ENCODE data around the gene LSMEM2. TPM values are rescaled to one million over a fixed set of nuclear protein-coding genes. Genes with fewer than 3 reads are reported as not detected.
A peak's percentile ranks its signal among the peaks of the same experiment; 100 is the strongest.
"Not testable (repeated sequence)": the region's sequence is repeated elsewhere in the genome, so short reads cannot be mapped to it uniquely, and the experiment has no call there.

LSMEM2 gene
- total RNA-seq, 1 experiment from 2014 or later, result not detected

DNA sequence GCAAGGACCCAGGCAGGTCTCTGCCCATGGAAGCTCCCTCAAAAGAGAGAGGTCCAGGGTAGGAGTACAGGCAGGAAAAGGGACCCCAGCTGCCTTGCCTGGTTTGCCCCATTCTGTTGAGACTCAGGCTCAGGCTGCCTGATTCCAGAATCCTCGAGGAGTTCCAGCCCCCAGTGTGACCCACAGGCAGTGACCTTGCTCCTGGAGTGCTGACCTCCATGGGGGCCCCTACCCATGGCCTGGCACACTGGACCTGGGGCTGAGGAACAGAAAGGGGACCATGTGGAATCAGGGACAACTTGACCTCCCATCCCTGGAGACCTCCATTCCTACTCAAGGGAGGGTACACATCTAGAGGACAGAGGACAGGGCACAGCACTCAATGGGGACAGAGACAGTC, 13.3 kb upstream of the LSMEM2 start:
- no peaks in the 10 kb centered on the region for H3K9me3 ChIP-seq (replicated peaks)
- no peaks in the 10 kb centered on the region for H3K27me3 ChIP-seq
- no peak overlapping the region for H3K27ac ChIP-seq
- no peak overlapping the region for H3K4me3 ChIP-seq
- DNase-seq, result no peak
- peaks cover 61% of the 10 kb centered on the region for H3K4me1 ChIP-seq
- no peaks in the 10 kb centered on the region for H3K36me3 ChIP-seq

DNA sequence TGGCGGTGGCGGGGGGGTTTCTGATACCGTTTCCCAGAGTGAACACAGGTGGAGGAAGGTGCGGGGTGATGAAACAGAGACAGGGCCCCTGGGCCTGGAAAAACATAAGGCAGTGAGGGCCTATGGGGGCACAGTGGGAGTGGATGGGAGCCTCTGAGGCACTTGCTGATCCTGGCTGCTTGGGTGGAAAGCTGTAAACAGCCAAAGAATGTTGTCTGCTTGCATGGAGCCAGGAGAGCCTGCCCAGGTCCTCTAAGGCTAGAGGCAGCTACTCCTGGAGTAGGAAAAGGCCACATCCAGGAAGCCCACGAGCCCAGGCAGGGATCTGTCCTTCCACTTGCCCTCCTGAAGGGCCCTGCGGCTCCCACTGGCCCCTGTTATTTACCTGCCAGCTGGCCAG, 12.9 kb upstream of the LSMEM2 start:
- H3K9me3 ChIP-seq (replicated peaks), result no peaks in the 10 kb centered on the region
- no peak overlapping the region for H3K27ac ChIP-seq
- no peak overlapping the region for H3K4me3 ChIP-seq
- peaks cover 58% of the 10 kb centered on the region for H3K4me1 ChIP-seq
- no peak for DNase-seq
- no peaks in the 10 kb centered on the region for H3K27me3 ChIP-seq
- H3K36me3 ChIP-seq, result no peaks in the 10 kb centered on the region

DNA sequence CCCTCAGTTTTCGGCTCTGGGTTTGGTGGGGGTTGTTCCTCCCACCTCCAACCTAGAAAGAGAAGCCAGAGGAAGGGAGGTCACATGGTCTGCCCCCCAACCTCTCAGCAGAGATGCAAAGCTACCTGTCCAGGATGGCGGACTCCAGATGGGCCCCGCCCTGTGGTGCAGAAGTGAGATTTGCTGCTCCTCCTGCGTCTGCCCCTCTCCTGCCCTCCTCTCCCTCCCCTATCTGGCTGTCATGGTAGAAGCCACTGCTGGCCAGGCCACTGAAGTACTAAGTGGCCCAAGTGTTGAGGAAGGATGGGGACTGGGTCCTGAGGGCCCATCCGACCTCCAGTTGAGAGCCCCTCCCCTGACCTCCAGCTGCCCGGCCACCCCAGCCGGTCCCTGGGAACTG, 12.1 kb upstream of the LSMEM2 start:
- Histone ChIP-seq H3K27ac (no peak overlapping the region), H3K36me3 (no peaks in the 10 kb centered on the region), H3K4me1 (peaks cover 50% of the 10 kb centered on the region), H3K4me3 (no peak overlapping the region; the same call in 1 of the 2 replicates), H3K9me3 (replicated peaks) (no peaks in the 10 kb centered on the region), H3K27me3 (no peaks in the 10 kb centered on the region)
- DNase-seq, result no peak

DNA sequence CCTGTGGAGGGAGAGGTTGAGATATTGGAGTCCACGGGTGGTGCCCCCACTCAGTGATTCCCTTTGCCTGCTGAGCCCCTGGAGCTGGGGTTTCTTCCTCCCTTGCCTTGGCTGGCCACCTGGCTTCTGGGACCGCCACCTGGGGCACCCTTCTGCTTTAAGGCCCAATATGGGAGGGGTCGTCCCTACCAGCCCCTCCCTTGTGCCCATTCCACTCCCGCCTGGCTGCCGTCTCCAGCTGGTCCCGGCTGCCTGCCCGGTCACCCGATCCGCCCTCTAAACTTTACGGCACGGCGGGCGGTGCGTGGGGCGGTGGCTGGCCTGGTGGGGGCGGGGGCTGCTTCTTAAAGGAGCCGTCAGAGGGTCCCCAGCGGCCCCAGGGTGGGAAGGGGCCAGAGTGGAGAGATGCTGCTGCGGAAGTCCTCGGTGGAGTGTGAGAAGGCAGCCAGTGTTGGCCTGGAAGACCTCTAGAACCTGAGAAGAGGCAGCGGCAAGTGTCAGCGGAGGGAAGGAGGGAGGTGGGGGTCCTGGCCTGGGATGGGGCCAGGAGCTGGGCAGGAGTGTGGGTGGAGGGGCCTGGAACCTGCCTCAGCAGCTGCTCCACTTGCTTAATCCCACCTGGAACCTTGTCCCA, 11.5 kb upstream of the LSMEM2 start:
- no peaks in the 10 kb centered on the region for H3K36me3 ChIP-seq
- DNase-seq, result peak; percentile 53 to 55
- H3K27ac ChIP-seq, result no peak overlapping the region
- no peaks in the 10 kb centered on the region for H3K9me3 ChIP-seq (replicated peaks)
- H3K4me3 ChIP-seq, result peak overlapping the region; percentile 30
- H3K4me1 ChIP-seq, result peaks cover 48% of the 10 kb centered on the region
- H3K27me3 ChIP-seq, result no peaks in the 10 kb centered on the region

DNA sequence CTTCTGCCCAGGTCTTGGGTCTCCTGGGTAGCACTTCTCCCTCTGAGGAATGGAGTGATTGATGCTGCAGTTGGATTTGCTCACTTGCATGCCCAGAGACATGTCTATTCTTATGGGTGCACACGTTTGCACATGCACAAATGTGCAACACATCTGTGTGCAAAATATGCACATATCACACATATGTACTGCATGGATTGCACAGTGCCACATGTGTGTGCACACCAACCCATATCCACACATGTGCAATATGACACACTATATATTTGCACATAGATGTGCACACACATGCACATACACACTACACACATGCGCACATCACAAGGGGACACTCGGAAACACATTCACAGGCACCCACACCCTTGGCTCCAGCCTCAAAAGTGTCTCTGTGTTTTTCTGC, 10.6 kb upstream of the LSMEM2 start:
- H3K36me3 ChIP-seq, result no peaks in the 10 kb centered on the region
- H3K4me1 ChIP-seq, result peaks cover 48% of the 10 kb centered on the region
- no peak for DNase-seq
- H3K4me3 ChIP-seq, result no peak overlapping the region
- H3K27ac ChIP-seq, result no peak overlapping the region
- no peaks in the 10 kb centered on the region for H3K9me3 ChIP-seq (replicated peaks)
- H3K27me3 ChIP-seq, result no peaks in the 10 kb centered on the region

DNA sequence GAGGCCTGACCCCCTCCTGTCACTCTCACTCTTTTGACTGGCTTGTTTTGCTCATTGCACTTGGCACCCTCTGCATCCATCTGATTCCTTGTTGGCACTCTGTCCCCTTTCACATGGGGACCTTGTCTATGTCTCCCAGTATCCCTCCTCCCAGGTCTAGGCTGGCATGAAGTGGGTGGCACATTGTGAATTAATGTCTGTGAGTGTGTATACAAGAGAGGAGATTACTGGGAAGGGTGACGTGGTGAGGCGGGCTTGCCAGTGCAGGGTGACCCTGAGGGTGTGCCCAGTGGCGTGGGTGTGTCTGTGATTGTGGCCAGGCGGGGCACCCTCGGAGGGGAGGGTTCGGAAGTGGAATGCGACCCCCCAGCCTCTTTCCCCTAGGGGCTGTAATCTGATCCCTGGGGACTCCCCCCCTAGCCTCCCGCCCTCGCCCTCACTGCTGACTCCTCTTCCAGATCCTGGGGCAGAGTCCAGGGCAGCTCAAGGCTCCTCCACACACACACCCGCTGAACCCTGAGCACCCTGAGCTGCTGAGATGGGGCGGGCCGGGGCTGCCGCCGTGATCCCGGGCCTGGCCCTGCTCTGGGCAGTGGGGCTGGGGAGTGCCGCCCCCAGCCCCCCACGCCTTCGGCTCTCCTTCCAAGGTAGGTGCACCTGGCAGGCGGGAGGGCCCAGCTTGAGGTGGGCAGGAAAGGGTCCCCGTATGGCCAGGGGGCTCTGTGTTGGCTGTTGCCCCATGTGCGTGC, 10.0 kb upstream of the LSMEM2 start, which contains the start of gene SEMA3B:
Gene SEMA3B (plus strand): TSS at position 445 of the 749 bp plus-strand sequence. CDS start 94 bp downstream, at position 539.
- Histone ChIP-seq H3K9me3 (replicated peaks) (no peaks in the 10 kb centered on the region), H3K27ac (no peak within 1 kb of the TSS), H3K4me1 (peaks cover 48% of the 10 kb centered on the region), H3K4me3 (peak within 1 kb of the TSS; percentile 35; the same call in 1 of the 2 replicates), H3K36me3 (no peaks in the 10 kb centered on the region), H3K27me3 (no peaks in the 10 kb centered on the region)
- peak; percentile 58 to 64 for DNase-seq

DNA sequence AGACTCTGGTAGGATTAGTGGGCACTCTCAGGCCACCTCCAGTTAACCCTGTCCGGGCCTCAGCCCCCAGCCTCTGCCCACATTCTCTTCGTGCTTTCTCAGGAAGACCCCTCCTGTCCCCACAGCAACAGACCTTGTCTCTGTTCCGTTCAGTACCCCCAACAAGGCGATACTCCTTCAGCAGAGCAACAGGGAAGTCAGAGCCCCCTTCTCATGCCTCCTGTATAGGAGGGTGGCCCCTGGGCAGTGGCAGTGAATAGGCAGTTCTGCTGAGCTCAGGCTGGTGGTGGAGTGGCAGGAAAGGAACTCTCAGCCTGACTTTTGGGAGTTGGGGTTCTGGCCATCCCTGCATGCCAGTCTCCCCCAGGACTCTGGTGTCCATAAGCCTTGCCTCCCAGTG, 9.4 kb upstream of the LSMEM2 start:
- Histone ChIP-seq H3K27me3 (no peaks in the 10 kb centered on the region), H3K9me3 (replicated peaks) (no peaks in the 10 kb centered on the region), H3K4me3 (peak overlapping the region; percentile 35; the same call in 1 of the 2 replicates), H3K27ac (no peak overlapping the region), H3K4me1 (peaks cover 42% of the 10 kb centered on the region), H3K36me3 (no peaks in the 10 kb centered on the region)
- no peak for DNase-seq

DNA sequence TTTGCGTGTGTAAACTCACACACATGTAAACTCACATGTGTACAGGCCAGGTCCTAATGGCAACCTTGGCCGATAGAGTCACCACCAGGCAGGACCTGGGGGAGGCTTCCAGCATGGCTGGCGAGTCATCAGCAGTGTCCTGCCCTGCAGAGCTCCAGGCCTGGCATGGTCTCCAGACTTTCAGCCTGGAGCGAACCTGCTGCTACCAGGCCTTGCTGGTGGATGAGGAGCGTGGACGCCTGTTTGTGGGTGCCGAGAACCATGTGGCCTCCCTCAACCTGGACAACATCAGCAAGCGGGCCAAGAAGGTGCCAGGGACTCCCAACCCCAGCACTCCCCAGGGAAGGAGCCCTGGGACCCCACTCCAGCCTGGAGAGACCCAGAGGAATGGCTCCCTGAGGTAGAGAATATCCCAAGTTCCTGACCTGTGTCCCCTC, 8.9 kb upstream of the LSMEM2 start:
- peaks cover 39% of the 10 kb centered on the region for H3K4me1 ChIP-seq
- DNase-seq, result no peak
- H3K9me3 ChIP-seq (replicated peaks), result no peaks in the 10 kb centered on the region
- no peak overlapping the region for H3K27ac ChIP-seq
- no peaks in the 10 kb centered on the region for H3K27me3 ChIP-seq
- no peaks in the 10 kb centered on the region for H3K36me3 ChIP-seq
- no peak overlapping the region for H3K4me3 ChIP-seq

DNA sequence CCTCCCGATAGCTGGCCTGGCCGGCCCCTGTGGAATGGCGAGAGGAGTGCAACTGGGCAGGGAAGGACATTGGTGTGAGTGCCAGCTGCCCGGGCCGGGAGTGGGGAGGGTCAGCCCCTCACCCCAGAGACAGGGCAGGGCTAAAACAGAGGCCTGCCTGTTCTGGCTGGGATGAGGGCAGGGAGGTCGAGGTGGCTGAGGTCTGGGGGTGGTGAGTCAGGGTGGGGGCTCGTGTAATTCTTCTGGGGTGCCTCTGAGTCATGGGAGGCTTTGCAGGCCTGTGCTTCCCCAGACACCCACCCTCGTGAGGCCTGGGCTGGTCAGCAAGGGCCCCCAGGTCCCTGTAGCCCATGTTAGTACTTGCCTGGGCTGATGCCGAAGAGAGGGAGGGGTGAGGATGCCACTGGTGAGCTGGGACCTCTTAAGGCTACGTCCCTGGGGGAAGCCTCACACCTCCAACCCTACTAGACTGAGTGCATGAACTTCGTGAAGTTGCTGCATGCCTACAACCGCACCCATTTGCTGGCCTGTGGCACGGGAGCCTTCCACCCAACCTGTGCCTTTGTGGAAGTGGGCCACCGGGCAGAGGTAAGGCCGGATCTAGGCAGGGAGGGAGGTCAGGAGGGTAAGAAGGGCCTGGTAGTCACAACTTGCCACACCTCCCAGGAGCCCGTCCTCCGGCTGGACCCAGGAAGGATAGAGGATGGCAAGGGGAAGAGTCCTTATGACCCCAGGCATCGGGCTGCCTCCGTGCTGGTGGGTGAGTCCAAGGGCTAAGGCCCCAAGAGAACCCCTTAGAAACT, 8.3 kb upstream of the LSMEM2 start:
- Histone ChIP-seq H3K36me3 (no peaks in the 10 kb centered on the region), H3K4me1 (peaks cover 33% of the 10 kb centered on the region), H3K9me3 (replicated peaks) (no peaks in the 10 kb centered on the region), H3K4me3 (no peak overlapping the region), H3K27ac (no peak overlapping the region), H3K27me3 (no peaks in the 10 kb centered on the region)
- no peak for DNase-seq

DNA sequence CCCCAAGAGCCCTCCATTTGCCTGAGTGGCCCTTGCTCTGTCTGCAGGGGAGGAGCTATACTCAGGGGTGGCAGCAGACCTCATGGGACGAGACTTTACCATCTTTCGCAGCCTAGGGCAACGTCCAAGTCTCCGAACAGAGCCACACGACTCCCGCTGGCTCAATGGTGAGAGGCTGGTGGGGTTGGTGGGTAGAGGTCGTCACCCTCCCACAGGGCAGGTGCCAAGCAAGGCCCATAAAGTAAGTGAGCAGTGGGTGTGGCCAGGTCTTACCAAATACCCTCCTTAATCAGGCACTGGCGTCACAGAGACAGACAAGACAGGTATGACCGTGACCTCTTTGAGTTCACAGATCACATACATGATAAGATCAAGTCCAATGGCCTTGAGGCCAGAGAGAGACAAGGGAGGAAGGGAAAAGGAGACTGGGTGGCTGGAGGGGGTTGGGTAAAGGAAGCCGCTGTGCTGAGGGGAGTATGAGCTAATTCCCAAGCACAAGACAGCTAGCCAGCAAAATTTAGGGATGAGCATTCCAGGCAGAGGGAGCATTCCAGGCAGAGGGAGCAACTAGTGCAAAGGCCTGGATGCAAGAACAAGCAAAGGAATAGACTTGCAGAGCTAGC, 7.5 kb upstream of the LSMEM2 start:
- Histone ChIP-seq H3K36me3 (no peaks in the 10 kb centered on the region), H3K27ac (no peak overlapping the region), H3K27me3 (no peaks in the 10 kb centered on the region), H3K4me1 (peaks cover 29% of the 10 kb centered on the region), H3K9me3 (replicated peaks) (no peaks in the 10 kb centered on the region), H3K4me3 (no peak overlapping the region)
- DNase-seq, result no peak

DNA sequence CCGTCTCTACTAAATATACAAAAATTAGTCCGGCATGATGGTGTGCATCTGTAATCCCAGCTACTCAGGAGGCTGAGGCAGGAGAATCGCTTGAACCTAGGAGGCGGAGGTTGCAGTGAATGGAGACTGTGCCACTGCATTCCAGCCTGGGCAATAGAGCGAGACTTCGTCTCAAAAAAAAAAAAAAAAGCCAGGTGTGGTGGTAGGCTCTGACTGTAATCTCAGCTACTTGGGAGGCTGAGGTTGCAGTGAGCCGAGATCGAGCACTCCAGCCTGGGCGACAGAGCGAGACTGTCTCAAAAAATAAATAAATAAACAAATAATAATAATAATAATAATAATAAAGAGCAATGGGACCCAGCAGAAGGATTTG, 6.4 kb upstream of the LSMEM2 start:
- not testable (repeated sequence) for H3K4me3 ChIP-seq; H3K9me3 ChIP-seq (replicated peaks); H3K36me3 ChIP-seq; DNase-seq; H3K27ac ChIP-seq; H3K27me3 ChIP-seq
- peaks cover 26% of the 10 kb centered on the region for H3K4me1 ChIP-seq

DNA sequence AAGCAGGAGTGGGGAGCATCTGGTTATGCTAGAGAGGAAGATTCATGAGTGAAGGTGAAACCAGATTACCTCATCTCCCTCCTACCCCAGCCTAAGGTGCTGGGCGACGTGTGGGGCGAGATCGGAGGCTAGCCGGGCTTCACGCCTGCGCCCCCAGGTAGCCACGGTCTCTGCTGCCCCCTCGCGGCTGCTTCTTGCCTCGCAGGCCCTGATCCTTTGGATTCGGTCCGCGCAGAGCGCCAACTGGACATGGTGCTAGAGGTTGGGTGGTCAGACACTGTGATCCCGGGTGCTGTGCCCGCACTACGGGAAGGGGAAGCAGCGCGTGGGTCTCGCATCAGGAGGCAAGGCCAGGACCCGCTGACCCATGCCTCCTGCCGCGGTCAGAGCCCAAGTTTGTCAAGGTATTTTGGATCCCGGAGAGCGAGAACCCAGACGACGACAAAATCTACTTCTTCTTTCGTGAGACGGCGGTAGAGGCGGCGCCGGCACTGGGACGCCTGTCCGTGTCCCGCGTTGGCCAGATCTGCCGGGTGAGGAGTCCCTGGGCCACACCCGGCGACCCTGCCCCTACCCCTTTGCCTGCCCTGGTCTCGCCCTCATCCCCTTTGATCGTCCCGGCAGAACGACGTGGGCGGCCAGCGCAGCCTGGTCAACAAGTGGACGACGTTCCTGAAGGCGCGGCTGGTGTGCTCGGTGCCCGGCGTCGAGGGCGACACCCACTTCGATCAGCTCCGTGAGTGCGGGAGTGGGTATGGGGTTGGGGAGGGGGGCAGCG, 5.8 kb upstream of the LSMEM2 start:
- H3K4me1 ChIP-seq, result peaks cover 21% of the 10 kb centered on the region
- no peaks in the 10 kb centered on the region for H3K27me3 ChIP-seq
- no peaks in the 10 kb centered on the region for H3K9me3 ChIP-seq (replicated peaks)
- peak; percentile 71 to 83 for DNase-seq
- no peaks in the 10 kb centered on the region for H3K36me3 ChIP-seq
- H3K4me3 ChIP-seq, result no peak overlapping the region
- H3K27ac ChIP-seq, result no peak overlapping the region

DNA sequence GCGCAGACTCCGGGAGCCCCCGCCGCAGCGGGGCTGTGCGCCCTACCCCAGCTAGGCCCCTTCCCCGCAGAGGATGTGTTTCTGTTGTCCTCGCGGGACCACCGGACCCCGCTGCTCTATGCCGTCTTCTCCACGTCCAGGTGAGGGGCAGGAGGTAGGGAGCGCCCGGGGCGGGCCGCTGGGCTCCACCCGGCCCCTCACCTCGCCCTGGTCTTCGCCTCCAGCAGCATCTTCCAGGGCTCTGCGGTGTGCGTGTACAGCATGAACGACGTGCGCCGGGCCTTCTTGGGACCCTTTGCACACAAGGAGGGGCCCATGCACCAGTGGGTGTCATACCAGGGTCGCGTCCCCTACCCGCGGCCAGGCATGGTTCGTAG, 5.2 kb upstream of the LSMEM2 start:
- Histone ChIP-seq H3K4me3 (no peak overlapping the region), H3K9me3 (replicated peaks) (no peaks in the 10 kb centered on the region), H3K27ac (no peak overlapping the region), H3K27me3 (no peaks in the 10 kb centered on the region), H3K4me1 (peaks cover 17% of the 10 kb centered on the region), H3K36me3 (no peaks in the 10 kb centered on the region)
- DNase-seq, result no peak

All from SJCRH30 (cell line).